OCI-M2 (cell line): ENCODE data around the gene SLC24A3.
"Not testable (repeated sequence)": the region's sequence is repeated elsewhere in the genome, so short reads cannot be mapped to it uniquely, and the experiment has no call there.

Source experiments
- DNase-seq: peaks from one replicate; lab custom pipeline; 2025; ENCODE audit not compliant: unreplicated experiment; lab: John Stamatoyannopoulos, UW

The SLC24A3 gene

GRCh38 chr20:19729672-19730071, 517.2 kb downstream of the SLC24A3 start:
- no peak for DNase-seq

DNA sequence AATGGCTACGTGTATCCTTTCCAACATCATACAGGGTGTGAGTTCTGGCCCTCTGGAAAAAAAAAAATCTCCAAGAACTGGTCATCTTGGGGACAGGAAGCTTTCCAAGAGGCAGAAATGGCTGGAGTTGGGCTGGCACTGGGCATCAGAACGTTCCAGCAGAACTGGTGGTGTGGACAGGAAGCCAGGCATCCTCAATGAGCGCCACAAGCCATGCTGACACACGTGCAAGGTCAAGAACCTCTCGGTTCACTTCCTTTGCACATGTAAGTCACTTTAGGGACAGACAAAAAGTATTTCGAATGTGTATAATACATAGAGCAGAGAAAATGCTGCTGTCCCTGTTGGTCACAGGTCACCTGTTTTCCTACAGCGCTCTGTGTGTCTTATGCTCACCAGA, 518.3 kb downstream of the SLC24A3 start:
- no peak for DNase-seq

GRCh38 chr20:19734811-19735210, 522.4 kb downstream of the SLC24A3 start:
- DNase-seq = no peak

DNA sequence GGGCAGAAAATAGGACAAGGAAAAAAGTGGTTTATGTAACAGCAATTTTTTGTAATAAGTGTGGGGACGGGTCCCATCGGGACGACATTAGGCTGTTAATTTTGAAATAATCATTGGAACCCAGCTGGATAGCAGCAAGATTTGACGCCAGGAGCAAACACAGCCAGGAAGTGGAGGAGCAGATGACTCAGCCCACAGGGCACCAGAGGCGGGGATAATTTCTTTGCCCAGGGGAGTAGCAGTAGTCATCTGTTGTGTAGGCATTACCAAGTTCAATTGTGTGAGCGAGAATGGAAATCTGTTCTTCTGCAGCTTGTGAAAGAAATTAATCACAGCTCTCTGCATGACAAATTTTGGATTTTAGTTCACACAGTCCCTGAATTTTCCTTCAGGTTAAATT, 523.0 kb downstream of the SLC24A3 start:
- DNase-seq = no peak

DNA sequence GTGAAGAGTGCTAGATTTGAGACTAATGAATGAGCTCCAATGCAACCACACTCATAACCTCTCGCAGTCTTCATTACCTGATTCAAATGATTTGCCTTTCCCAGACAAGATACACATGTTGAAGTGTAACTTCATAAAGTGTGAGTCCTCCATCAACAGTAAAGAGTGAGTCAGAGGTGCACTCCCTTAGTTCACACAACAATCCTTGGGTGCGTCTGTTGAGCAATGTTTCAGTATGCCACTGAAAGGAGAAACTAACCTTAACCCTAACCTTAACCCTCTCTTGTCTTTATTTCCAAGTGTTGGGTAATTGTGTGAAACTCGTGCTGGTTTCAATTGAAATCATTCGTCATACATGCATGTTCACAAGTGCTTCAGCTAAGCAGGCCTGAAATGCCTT, 524.6 kb downstream of the SLC24A3 start:
- DNase-seq = no peak

DNA sequence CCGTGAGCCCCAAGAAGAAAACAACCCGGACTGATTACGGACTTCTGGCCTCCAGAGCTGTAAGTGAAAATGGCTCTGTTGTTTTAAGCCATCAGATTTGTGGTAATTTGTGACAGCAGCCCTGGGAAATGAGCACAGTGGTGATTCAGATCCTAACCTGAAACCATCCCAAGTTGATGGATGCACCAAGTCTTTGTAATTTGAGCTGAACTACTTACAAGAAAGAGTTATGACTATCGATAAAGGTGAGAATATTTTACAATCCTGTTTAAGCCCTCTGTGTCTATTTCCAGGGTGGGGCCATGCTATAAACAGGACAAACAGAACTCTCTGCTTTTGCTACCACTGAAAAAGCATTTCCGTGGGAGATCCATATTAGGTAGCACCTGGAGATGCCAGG, 526.5 kb downstream of the SLC24A3 start:
- DNase-seq = no peak

- DNase-seq = no peak
These were observed 526.9 kb downstream of the SLC24A3 start for GRCh38 chr20:19739351-19739750.

DNA sequence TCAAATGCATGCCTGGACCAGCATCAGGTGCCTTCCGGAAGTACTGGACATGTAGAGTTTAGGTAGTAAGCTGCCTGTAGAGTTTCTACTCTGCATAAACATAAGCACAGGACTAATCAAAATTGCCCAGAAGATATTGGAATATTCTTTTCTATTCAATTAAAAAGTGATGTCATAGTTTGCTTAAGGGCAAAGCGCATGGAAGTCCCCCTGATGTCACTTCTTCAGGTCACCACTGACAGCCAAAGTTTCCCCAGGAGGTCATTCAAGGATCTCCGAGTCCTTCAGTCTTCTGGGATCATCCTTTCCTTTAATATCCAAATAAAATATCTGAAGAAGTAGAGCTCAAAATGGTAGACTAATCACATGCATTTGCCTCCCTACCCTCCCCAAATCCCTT, 528.1 kb downstream of the SLC24A3 start:
- DNase-seq = no peak

DNA sequence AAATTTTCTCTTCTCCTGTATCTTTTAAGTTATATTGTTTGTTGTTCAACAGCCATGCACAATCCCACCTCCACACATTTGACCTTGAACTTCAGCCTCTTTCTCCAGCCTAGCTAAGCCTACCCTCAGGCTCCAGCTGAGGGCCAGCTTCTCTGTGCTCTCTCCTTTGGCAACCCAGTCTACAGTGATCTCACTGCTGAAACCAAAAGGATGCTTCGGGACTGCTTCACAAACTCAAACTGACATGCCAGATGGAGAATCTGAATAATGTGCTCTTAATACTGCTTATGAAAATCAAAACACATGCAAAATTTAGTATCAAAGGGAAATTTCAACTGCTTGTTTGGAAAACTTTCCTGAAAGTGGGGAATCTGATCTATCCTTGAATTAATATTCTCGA, 529.5 kb downstream of the SLC24A3 start:
- DNase-seq = no peak

GRCh38 chr20:19742974-19743639, 530.7 kb downstream of the SLC24A3 start:
- DNase-seq = no peak

- DNase-seq = no peak
These were observed 531.2 kb downstream of the SLC24A3 start for GRCh38 chr20:19743640-19743995.

DNA sequence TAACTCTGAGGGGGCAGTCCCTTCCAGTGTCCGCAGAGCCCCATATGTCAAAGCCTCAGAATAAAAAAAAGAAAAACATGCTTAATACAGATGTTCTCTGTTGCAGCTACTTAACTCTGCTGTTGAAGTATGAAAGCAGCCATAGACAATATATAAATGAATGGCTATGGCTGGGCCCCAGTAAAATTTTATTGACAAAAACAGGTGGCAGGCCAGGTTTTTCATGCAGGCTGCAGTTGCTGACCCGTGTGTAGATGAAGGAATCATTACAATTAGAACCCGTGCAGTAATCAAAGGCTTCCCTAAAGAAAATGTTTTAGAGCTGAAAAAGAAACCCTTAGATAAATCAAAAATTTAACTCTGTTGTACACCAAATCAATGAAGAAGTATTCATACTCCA, 532.7 kb downstream of the SLC24A3 start:
- no peak for DNase-seq

GRCh38 chr20:19745584-19745983, 533.1 kb downstream of the SLC24A3 start:
- DNase-seq = no peak

DNA sequence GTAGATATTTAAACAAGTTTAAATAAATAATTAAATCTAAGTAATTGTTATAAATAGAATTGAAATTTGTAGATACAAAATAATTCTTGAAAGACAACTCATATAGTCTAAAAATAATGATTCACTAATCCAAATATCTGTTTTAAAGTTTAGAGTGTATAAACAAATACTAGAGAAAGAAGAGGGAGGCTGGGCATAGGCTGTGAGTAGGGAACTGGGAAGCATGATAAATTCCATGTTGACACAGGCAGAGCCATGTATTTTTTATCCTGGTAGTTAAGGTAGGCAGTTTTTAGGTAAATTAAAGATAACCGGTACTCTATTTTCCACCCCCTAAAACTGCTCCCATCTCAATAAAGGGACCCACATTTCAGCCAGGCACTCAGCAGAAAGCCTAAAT, 534.0 kb downstream of the SLC24A3 start:
- no peak for DNase-seq

- DNase-seq = no peak
These were observed 535.5 kb downstream of the SLC24A3 start for GRCh38 chr20:19747903-19748302.

DNA sequence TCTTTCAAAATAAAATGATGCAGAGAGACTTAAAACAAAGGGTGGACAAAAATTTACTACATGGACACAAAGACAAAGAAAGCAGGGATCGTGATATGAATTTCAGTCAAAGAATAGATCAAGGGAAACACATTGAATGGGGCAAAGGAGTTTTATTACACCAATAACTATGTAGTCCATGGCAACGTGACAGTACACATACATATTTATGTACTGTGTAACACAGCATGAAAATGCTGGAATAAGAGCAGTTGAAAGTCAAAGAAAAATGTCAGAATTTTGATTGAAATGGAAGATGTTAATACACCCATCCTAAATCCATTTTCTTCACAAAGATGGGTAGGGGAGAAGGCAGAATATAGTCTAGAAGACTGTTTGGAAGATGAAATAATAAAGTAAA, 536.2 kb downstream of the SLC24A3 start:
- no peak for DNase-seq

GRCh38 chr20:19749618-19750071, 537.2 kb downstream of the SLC24A3 start:
- no peak for DNase-seq

GRCh38 chr20:19750101-19750606, 537.7 kb downstream of the SLC24A3 start:
- no peak for DNase-seq

- no peak for DNase-seq
These were observed 538.6 kb downstream of the SLC24A3 start for GRCh38 chr20:19750907-19751636.

DNA sequence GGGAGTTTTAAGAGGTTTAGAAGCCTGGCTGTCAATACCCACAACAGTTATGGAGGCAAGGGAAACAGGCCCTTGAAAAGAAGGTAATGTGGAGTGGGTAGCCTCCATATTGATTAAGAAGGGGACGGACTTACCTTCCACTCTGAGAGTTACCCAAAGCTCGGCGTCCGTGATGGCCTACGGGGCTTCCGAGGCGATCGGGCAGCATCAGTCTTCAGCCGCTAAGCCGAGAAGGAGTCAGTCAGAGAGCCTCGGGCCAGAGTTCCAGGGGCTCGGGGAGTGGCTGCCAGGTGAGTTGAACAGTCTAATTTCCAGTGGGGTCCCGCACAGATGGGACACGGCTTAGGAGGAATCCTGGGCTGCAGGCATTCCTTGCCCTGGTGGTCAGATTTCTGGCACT, 541.8 kb downstream of the SLC24A3 start:
- DNase-seq = not testable (repeated sequence)

GRCh38 chr20:19756761-19757486, 544.5 kb downstream of the SLC24A3 start:
- no peak for DNase-seq
